ENCODE data around the gene MACF1. TPM values are rescaled to one million over a fixed set of nuclear protein-coding genes. Genes with fewer than 3 reads are reported as not detected.

The MACF1 gene
- total and polyA plus RNA-seq, 2 of the 13 experiments (the other 11 are each of a cell fraction or from before 2014, with no cell fraction given): 36.7 to 65.4 TPM

DNA sequence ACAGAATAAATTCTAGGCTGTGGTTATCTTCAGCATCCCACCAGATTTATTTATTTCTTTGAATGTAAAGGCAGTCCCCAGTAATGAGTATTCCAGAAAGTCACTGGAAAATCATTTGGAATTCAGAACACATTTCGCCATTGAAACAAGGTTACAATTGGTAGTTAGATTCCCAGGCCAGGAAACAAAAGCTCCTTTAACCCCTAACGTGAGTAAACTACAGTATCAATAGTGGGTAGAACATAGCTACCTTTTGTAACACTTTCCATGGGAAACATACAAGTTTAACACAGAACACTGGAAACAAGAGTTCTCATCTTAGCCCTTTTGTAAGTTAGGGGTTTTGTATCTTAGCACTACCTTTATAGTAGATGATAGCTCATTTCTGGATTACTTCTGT, 233.5 kb downstream of the MACF1 start:
- intact Hi-C loops (cut with micrococcal nuclease; ENCODE audit: unreplicated experiment): no loop called here
- H3K27ac ChIP-seq (ENCODE audit: extremely low read length, insufficient read depth, low read length): no peak overlapping the region
- H3K9ac ChIP-seq (ENCODE audit: insufficient read depth, low read depth, low read length): no peak overlapping the region
- ATAC-seq (no peak), FAIRE-seq (no peak), DNase-seq (ENCODE audit: low spot score) (no peak)
- POLR2A ChIA-PET: no interaction called here
- H3K36me3 ChIP-seq (replicated peaks in 1 of 2; ENCODE audit: control insufficient read depth in 1 of 2, insufficient read depth in 2 of 2, low read length in 2 of 2): peaks cover 36 to 81% of the 10 kb centered on the region in 2 experiments
- in situ Hi-C loops (cut with HindIII; ENCODE audit: extremely low pct_ligation_motif_present, low pct_unique_long_range_greater_than_20kb): no loop called here
- H4K20me1 ChIP-seq (ENCODE audit: insufficient read depth, low read length): no peaks in the 10 kb centered on the region
- H3K4me1 ChIP-seq (ENCODE audit: insufficient read depth, low read length): no peaks in the 10 kb centered on the region
- 98% methylated on average over 2 of the region's 2 CpGs for WGBS (ENCODE audit: low lambda C conversion rate)
- no peak overlapping the region for H2AFZ ChIP-seq (ENCODE audit: low read length)
- H3K9me3 ChIP-seq (ENCODE audit: low read length): no peaks in the 10 kb centered on the region
- H3K4me2 ChIP-seq (ENCODE audit: low read depth, low read length): no peak overlapping the region
- H3K4me3 ChIP-seq (replicated peaks in 1 of 3; ENCODE audit: insufficient read depth in 1 of 3, low read depth in 2 of 3, low read length in 3 of 3): no peak overlapping the region
- CTCF ChIA-PET (ENCODE audit: low intra/inter-chr PET ratio, low total read pairs): no interaction called here
- no TSS peak for BruUV-seq (replicated peaks)
- TF ChIP-seq SIX1 (CRISPR knock-in tag; IDR thresholded peaks at IDR 0.05; ENCODE audit: borderline replicate concordance) (no peak), TOE1 (CRISPR knock-in tag; IDR thresholded peaks at IDR 0.05) (no peak), THAP11 (CRISPR knock-in tag; IDR thresholded peaks at IDR 0.05) (no peak), U2AF2 (IDR thresholded peaks at IDR 0.05; ENCODE audit: low read depth, low read length) (no peak), ZNF205 (CRISPR knock-in tag; IDR thresholded peaks at IDR 0.05) (no peak), SALL2 (CRISPR knock-in tag; IDR thresholded peaks at IDR 0.05) (no peak), SMAD1 (CRISPR knock-in tag; IDR thresholded peaks at IDR 0.05; ENCODE audit: borderline replicate concordance, low read depth) (no peak), ZNF484 (CRISPR knock-in tag; IDR thresholded peaks at IDR 0.05; ENCODE audit: borderline replicate concordance, low read depth) (no peak), ZNF781 (CRISPR knock-in tag; IDR thresholded peaks at IDR 0.05; ENCODE audit: borderline replicate concordance, not compliant biosample characterization) (no peak)
- H3K79me2 ChIP-seq (ENCODE audit: insufficient read depth, low read length): no peaks in the 10 kb centered on the region
- H3K27me3 ChIP-seq (ENCODE audit: control insufficient read depth in 1 of 2, insufficient read depth in 2 of 2, low read length in 2 of 2): no peaks in the 10 kb centered on the region

DNA sequence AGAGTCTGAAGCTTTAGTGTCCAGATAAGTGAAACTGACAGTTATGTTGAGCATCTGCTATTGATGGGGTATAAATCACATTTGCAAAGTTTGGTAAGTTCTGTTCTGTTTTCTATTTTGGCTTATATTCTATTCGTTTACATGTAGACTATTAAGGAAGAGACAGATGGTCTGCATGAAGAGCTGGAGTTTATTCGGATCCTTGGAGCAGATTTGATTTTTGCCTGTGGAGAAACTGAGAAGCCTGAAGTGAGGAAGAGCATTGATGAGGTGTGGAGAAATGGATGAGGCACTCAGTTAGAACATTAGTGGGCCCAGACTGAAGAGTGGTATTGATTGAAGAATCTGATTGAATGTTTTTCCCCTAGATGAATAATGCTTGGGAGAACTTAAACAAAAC, 236.4 kb downstream of the MACF1 start:
- in situ Hi-C loops (cut with HindIII; ENCODE audit: extremely low pct_ligation_motif_present, low pct_unique_long_range_greater_than_20kb) (no loop called here), intact Hi-C loops (cut with micrococcal nuclease; ENCODE audit: unreplicated experiment) (no loop called here)
- no peak for TF ChIP-seq NFKBIZ (CRISPR knock-in tag; IDR thresholded peaks at IDR 0.05)
- TF ChIP-seq, protein P1, sequence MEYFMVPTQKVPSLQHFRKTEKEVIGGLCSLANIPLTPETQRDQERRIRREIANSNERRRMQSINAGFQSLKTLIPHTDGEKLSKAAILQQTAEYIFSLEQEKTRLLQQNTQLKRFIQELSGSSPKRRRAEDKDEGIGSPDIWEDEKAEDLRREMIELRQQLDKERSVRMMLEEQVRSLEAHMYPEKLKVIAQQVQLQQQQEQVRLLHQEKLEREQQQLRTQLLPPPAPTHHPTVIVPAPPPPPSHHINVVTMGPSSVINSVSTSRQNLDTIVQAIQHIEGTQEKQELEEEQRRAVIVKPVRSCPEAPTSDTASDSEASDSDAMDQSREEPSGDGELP (IDR thresholded peaks at IDR 0.05; ENCODE audit: borderline replicate concordance, low read depth): no peak
- TF ChIP-seq MLLT10 (CRISPR knock-in tag; IDR thresholded peaks at IDR 0.05): no peak
- TF ChIP-seq BRD4 (CRISPR knock-in tag; IDR thresholded peaks at IDR 0.05): no peak
- TF ChIP-seq SRSF9 (IDR thresholded peaks at IDR 0.05; ENCODE audit: borderline replicate concordance, insufficient read depth, low read depth, low read length, poor library complexity, severe bottlenecking): no peak
- TF ChIP-seq, protein P2, sequence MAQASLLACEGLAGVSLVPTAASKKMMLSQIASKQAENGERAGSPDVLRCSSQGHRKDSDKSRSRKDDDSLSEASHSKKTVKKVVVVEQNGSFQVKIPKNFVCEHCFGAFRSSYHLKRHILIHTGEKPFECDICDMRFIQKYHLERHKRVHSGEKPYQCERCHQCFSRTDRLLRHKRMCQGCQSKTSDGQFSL (CRISPR knock-in tag; IDR thresholded peaks at IDR 0.05): no peak
- no peak for TF ChIP-seq ZNF619 (CRISPR knock-in tag; IDR thresholded peaks at IDR 0.05)
- no peak for TF ChIP-seq RBM39 (IDR thresholded peaks at IDR 0.05; ENCODE audit: low read depth, low read length, poor library complexity, severe bottlenecking)
- no peak for DNase-seq (ENCODE audit: low spot score)
- ChIA-PET CTCF (ENCODE audit: low intra/inter-chr PET ratio, low total read pairs) (no interaction called here), POLR2A (interaction anchor here (1.2 kb wide), 1 partner anchor 30 kb away, joined by 3 read pairs; no protein-coding TSS in a partner anchor)
- WGBS (ENCODE audit: low lambda C conversion rate): 94% methylated on average over 2 of the region's 2 CpGs
- no peak for FAIRE-seq
- Histone ChIP-seq H4K20me1 (ENCODE audit: insufficient read depth, low read length) (no peaks in the 10 kb centered on the region; the same call in 1 of the 2 replicates), H3K79me2 (ENCODE audit: insufficient read depth, low read length) (no peaks in the 10 kb centered on the region), H3K9ac (ENCODE audit: insufficient read depth, low read depth, low read length) (no peak overlapping the region), H3K4me1 (ENCODE audit: insufficient read depth, low read length) (no peaks in the 10 kb centered on the region), H3K27me3 (ENCODE audit: control insufficient read depth in 1 of 2, insufficient read depth in 2 of 2, low read length in 2 of 2) (no peaks in the 10 kb centered on the region), H3K4me3 (replicated peaks in 1 of 3; ENCODE audit: insufficient read depth in 1 of 3, low read depth in 2 of 3, low read length in 3 of 3) (no peak overlapping the region), H2AFZ (ENCODE audit: low read length) (no peak overlapping the region), H3K4me2 (ENCODE audit: low read depth, low read length) (no peak overlapping the region), H3K27ac (ENCODE audit: extremely low read length, insufficient read depth, low read length) (no peak overlapping the region), H3K9me3 (ENCODE audit: low read length) (no peaks in the 10 kb centered on the region), H3K36me3 (replicated peaks in 1 of 2; ENCODE audit: control insufficient read depth in 1 of 2, insufficient read depth in 2 of 2, low read length in 2 of 2) (peaks cover 43 to 81% of the 10 kb centered on the region in 2 experiments)
- no peak for ATAC-seq
- no TSS peak for BruUV-seq (replicated peaks)

All from HepG2 (cell line).